Activated CD8-positive, alpha-beta T cell treated with anti-CD3 and anti-CD28 coated beads, Interleukin-2, amount 10 ng/mL, durations not matched to agents 7 days and 5 days (primary cell): ENCODE data around the gene LEO1. TPM values are rescaled to one million over a fixed set of nuclear protein-coding genes. Genes with fewer than 3 reads are reported as not detected.

Experiments
- ATAC-seq: fragments of 150-1000 bp; cut with Tn5 transposase; one replicate; pipeline ENCODE4 v1.10.0; 2021; ENCODE audit warnings: moderate library complexity
- CTCF ChIA-PET: fragments of 350-600 bp; sonication (Branson Sonifier 250); formaldehyde crosslinking; loops from one replicate; lab custom pipeline; 2021; ENCODE audit warnings: antibody characterized with exemption; lab: Charles Lee
- POLR2A ChIA-PET: fragments of 350-600 bp; sonication (Branson Sonifier 250); formaldehyde crosslinking; loops from one replicate; lab custom pipeline; 2021; ENCODE audit warnings: antibody characterized with exemption; lab: Charles Lee
- DNase-seq: peaks from one replicate; pipeline ENCODE4 v3.0.0-alpha.2; 2020
- H3K27ac Mint-ChIP-seq: one replicate; pipeline ENCODE4 v1.8.0; 2021; ENCODE audit warnings: mild to moderate bottlenecking, mixed read lengths
- H3K27me3 Mint-ChIP-seq: one replicate; pipeline ENCODE4 v1.8.0; 2021; ENCODE audit warnings: low read depth, mixed read lengths
- H3K36me3 Mint-ChIP-seq: one replicate; pipeline ENCODE4 v1.8.0; 2021; ENCODE audit warnings: low read depth, mixed read lengths
- H3K4me1 Mint-ChIP-seq: one replicate; pipeline ENCODE4 v1.8.0; 2021; ENCODE audit warnings: low read depth, mixed read lengths
- H3K4me3 Mint-ChIP-seq: one replicate; pipeline ENCODE4 v1.8.0; 2021; ENCODE audit warnings: mild to moderate bottlenecking, mixed read lengths
- H3K9me3 Mint-ChIP-seq: one replicate; pipeline ENCODE4 v1.8.0; 2022; ENCODE audit warnings: mixed read lengths; ENCODE audit not compliant: insufficient read depth
- total RNA-seq, 2 experiments: library from RNA; stranded (reverse); gene quantifications; one replicate each; pipeline ENCODE4 v1.2.3, GENCODE V29; 2021

Gene LEO1
- total RNA-seq, 2 experiments from 2014 or later = 30.3 to 33.4 TPM

- Mint-ChIP-seq H3K4me1 (peaks cover 49% of the 10 kb centered on the region), H3K4me3 (no peak overlapping the region), H3K27me3 (no peaks in the 10 kb centered on the region), H3K9me3 (no peaks in the 10 kb centered on the region), H3K36me3 (peaks cover 1% of the 10 kb centered on the region), H3K27ac (no peak overlapping the region)
- POLR2A ChIA-PET = no interaction called here
- DNase-seq (no peak), ATAC-seq (no peak)
- CTCF ChIA-PET = interaction anchor here (1.0 to 1.3 kb wide), 4 partner anchors 28 to 67 kb away, joined by 3 read pairs; partner anchors contain the start of gene LEO1
Observed at GRCh38 chr15:52012210-52012609, 40.6 kb upstream of the LEO1 start.

- H3K9me3 Mint-ChIP-seq = no peaks in the 10 kb centered on the region
- no peak overlapping the region for H3K4me3 Mint-ChIP-seq
- no peak overlapping the region for H3K27ac Mint-ChIP-seq
- H3K36me3 Mint-ChIP-seq = peaks cover 1% of the 10 kb centered on the region
- POLR2A ChIA-PET = interaction anchor here (0.9 to 1.1 kb wide), 2 partner anchors 40 to 167 kb away, joined by 3 read pairs; partner anchors contain the start of gene LEO1
- CTCF ChIA-PET = interaction anchor here (1.0 to 1.3 kb wide), 4 partner anchors 29 to 67 kb away, joined by 3 read pairs; partner anchors contain the start of gene LEO1
- DNase-seq (no peak), ATAC-seq (no peak)
- no peaks in the 10 kb centered on the region for H3K27me3 Mint-ChIP-seq
- peaks cover 51% of the 10 kb centered on the region for H3K4me1 Mint-ChIP-seq
Observed at GRCh38 chr15:52011711-52012144, 40.1 kb upstream of the LEO1 start.

- ChIA-PET POLR2A (interaction anchor here (0.9 to 1.5 kb wide), 3 partner anchors 39 to 168 kb away, joined by 3 to 5 read pairs (median 3); partner anchors contain the start of gene LEO1), CTCF (interaction anchor here (1.2 to 1.3 kb wide), 2 partner anchors 30 to 39 kb away, joined by 3 read pairs; partner anchors contain the start of gene LEO1)
- ATAC-seq (no peak), DNase-seq (no peak)
- peaks cover 59% of the 10 kb centered on the region for H3K4me1 Mint-ChIP-seq
- peaks cover 1% of the 10 kb centered on the region for H3K36me3 Mint-ChIP-seq
- H3K27me3 Mint-ChIP-seq = no peaks in the 10 kb centered on the region
- no peak overlapping the region for H3K4me3 Mint-ChIP-seq
- H3K9me3 Mint-ChIP-seq = no peaks in the 10 kb centered on the region
- no peak overlapping the region for H3K27ac Mint-ChIP-seq
Observed at GRCh38 chr15:52010633-52011595, 39.3 kb upstream of the LEO1 start.

GRCh38 chr15:52008698-52009434 lies 37.3 kb upstream of the LEO1 start:
- peaks cover 63% of the 10 kb centered on the region for H3K4me1 Mint-ChIP-seq
- H3K4me3 Mint-ChIP-seq = no peak overlapping the region
- DNase-seq (no peak), ATAC-seq (no peak)
- H3K27ac Mint-ChIP-seq = peak overlapping the region; percentile 51
- ChIA-PET CTCF (interaction anchor here (0.6 to 1.9 kb wide), 3 partner anchors 37 to 136 kb away, joined by 3 to 5 read pairs (median 3); no protein-coding TSS in a partner anchor), POLR2A (interaction anchor here (0.6 to 1.5 kb wide), 2 partner anchors 11 to 38 kb away, joined by 3 to 5 read pairs; partner anchors contain the start of gene LEO1)
- no peaks in the 10 kb centered on the region for H3K27me3 Mint-ChIP-seq
- H3K9me3 Mint-ChIP-seq = no peaks in the 10 kb centered on the region
- peaks cover 1% of the 10 kb centered on the region for H3K36me3 Mint-ChIP-seq

GRCh38 chr15:52008359-52008697 lies 36.8 kb upstream of the LEO1 start:
- Mint-ChIP-seq H3K4me3 (no peak overlapping the region), H3K4me1 (peaks cover 59% of the 10 kb centered on the region), H3K9me3 (no peaks in the 10 kb centered on the region), H3K27ac (peak overlapping the region; percentile 39), H3K36me3 (peaks cover 1% of the 10 kb centered on the region), H3K27me3 (no peaks in the 10 kb centered on the region)
- POLR2A ChIA-PET = interaction anchor here (0.6 kb wide), 1 partner anchor 12 kb away, joined by 3 read pairs; no protein-coding TSS in a partner anchor
- peak; percentile 31 for ATAC-seq
- no peak for DNase-seq
- CTCF ChIA-PET = interaction anchor here (0.6 to 2.8 kb wide), 3 partner anchors 12 to 136 kb away, joined by 3 to 8 read pairs (median 5); no protein-coding TSS in a partner anchor

GRCh38 chr15:52006702-52007340 lies 35.2 kb upstream of the LEO1 start:
- H3K4me1 Mint-ChIP-seq = peaks cover 53% of the 10 kb centered on the region
- ATAC-seq = no peak
- no peaks in the 10 kb centered on the region for H3K27me3 Mint-ChIP-seq
- ChIA-PET POLR2A (interaction anchor here (1.0 to 2.4 kb wide), 3 partner anchors 13 to 173 kb away, joined by 3 to 11 read pairs (median 5); partner anchors contain the start of gene LEO1), CTCF (interaction anchor here (0.7 to 2.8 kb wide), 5 partner anchors 11 to 72 kb away, joined by 3 to 8 read pairs (median 4); no protein-coding TSS in a partner anchor)
- H3K4me3 Mint-ChIP-seq = no peak overlapping the region
- peak overlapping the region; percentile 68 for H3K27ac Mint-ChIP-seq
- DNase-seq = no peak
- H3K36me3 Mint-ChIP-seq = peaks cover 1% of the 10 kb centered on the region
- no peaks in the 10 kb centered on the region for H3K9me3 Mint-ChIP-seq

- H3K4me1 Mint-ChIP-seq = peaks cover 48% of the 10 kb centered on the region
- H3K4me3 Mint-ChIP-seq = no peak overlapping the region
Observed at GRCh38 chr15:52005748-52006701, 34.4 kb upstream of the LEO1 start.

GRCh38 chr15:52004806-52005205 lies 33.2 kb upstream of the LEO1 start:
- H3K27ac Mint-ChIP-seq = no peak overlapping the region
- ATAC-seq = no peak
- no peaks in the 10 kb centered on the region for H3K9me3 Mint-ChIP-seq
- ChIA-PET POLR2A (interaction anchor here (1.3 to 2.4 kb wide), 2 partner anchors 33 kb away, joined by 3 to 11 read pairs; partner anchors contain the start of gene LEO1), CTCF (interaction anchor here (1.6 kb wide), 1 partner anchor 24 kb away, joined by 3 read pairs; no protein-coding TSS in a partner anchor)
- H3K4me1 Mint-ChIP-seq = peaks cover 46% of the 10 kb centered on the region
- H3K4me3 Mint-ChIP-seq = no peak overlapping the region
- no peak for DNase-seq
- no peaks in the 10 kb centered on the region for H3K27me3 Mint-ChIP-seq
- no peaks in the 10 kb centered on the region for H3K36me3 Mint-ChIP-seq

More at GRCh38 chr15:52005748-52006701, 34.4 kb upstream of the LEO1 start:
- DNase-seq (no peak), ATAC-seq (peak; percentile 18)
- ChIA-PET POLR2A (interaction anchor here (0.6 to 2.4 kb wide), 3 partner anchors 20 to 35 kb away, joined by 3 to 11 read pairs (median 3); partner anchors contain the start of gene LEO1), CTCF (interaction anchor here (0.7 to 2.8 kb wide), 3 partner anchors 14 to 25 kb away, joined by 3 to 8 read pairs (median 3); no protein-coding TSS in a partner anchor)
- no peaks in the 10 kb centered on the region for H3K9me3 Mint-ChIP-seq
- H3K27ac Mint-ChIP-seq = peak overlapping the region; percentile 71
- H3K27me3 Mint-ChIP-seq = no peaks in the 10 kb centered on the region
- H3K36me3 Mint-ChIP-seq = peaks cover 1% of the 10 kb centered on the region

- H3K9me3 Mint-ChIP-seq = no peaks in the 10 kb centered on the region
- DNase-seq (no peak), ATAC-seq (no peak)
- H3K4me3 Mint-ChIP-seq = no peak overlapping the region
- peaks cover 40% of the 10 kb centered on the region for H3K4me1 Mint-ChIP-seq
- H3K27me3 Mint-ChIP-seq = no peaks in the 10 kb centered on the region
- ChIA-PET CTCF (interaction anchor here (1.1 kb wide), 1 partner anchor 32 kb away, joined by 3 read pairs; no protein-coding TSS in a partner anchor), POLR2A (interaction anchor here (1.3 kb wide), 1 partner anchor 32 kb away, joined by 3 read pairs; the partner anchor contains the start of gene LEO1)
- no peak overlapping the region for H3K27ac Mint-ChIP-seq
- no peaks in the 10 kb centered on the region for H3K36me3 Mint-ChIP-seq
Observed at GRCh38 chr15:52003710-52004109, 32.1 kb upstream of the LEO1 start.
